OCI-LY1 (cell line): ENCODE measurements around the gene GMPR.

ENCODE experiments used
- CTCF ChIP-seq: fragments of 200-600 bp; sonication (generic), shearing (Covaris generic); IDR thresholded peaks from 2 replicates; pipeline ENCODE4 v1.5.1; 2017; ENCODE audit warnings: mild to moderate bottlenecking, antibody characterized with exemption, low read length, moderate library complexity, mixed read lengths
- EZH2 ChIP-seq: fragments of 200-600 bp; sonication (generic), shearing (Covaris generic); IDR thresholded peaks from 2 replicates; pipeline ENCODE4 v1.8.0; 2017; ENCODE audit warnings: borderline replicate concordance, mixed run types, mild to moderate bottlenecking, antibody characterized with exemption, low read length, moderate library complexity, mixed read lengths

GRCh38 chr6:16223362-16223761 lies 15.0 kb upstream of the GMPR start:
- no peak for TF ChIP-seq CTCF
- TF ChIP-seq EZH2: no peak
